ENCODE data around the gene CRYGN. TPM values are rescaled to one million over a fixed set of nuclear protein-coding genes. Genes with fewer than 3 reads are reported as not detected.

CRYGN gene
- total RNA-seq, 1 donor from 2014 or later: not detected

GRCh38 chr7:151380199-151381097, 59.5 kb downstream of the CRYGN start:
- DNase-seq (ENCODE audit: low read depth): no peak

DNA sequence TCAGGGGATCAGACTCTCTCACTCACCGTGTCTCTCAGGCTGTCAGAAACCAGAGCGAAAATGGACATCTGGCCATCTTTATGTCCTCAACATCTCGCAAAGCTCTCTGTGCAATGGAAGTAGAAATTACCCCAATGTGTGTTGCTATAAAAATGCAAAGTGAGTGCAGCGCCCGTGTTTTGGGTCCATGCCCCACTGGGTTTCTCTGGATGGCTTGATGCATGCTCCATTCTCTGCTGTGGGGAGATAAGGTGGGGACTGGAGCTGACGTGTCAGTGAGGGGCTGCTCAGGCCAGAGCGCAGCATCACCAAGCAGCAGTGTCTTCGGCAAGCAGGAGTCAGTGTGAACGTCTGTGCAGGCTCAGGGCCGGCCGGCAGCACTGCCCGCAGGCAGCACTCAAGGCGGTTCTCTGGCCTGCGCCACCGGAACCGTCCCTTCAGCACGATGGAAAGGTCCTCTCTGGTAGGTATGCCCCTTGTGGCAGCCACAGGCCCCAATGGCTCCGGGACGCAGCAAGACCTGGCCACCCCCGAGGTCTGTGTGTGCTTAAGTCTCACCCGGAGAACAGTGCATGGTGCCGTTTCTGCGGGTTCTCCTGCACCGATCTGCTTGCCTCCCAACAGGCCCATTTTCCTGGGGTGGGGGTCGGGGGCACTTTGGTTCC, 60.3 kb downstream of the CRYGN start:
- no peak for DNase-seq (ENCODE audit: low read depth)

- no peak for DNase-seq (ENCODE audit: low read depth)
Observed at GRCh38 chr7:151379193-151379520, 60.8 kb downstream of the CRYGN start.

Other genes with a start within 250 kb of the CRYGN start
- not detected in 2 replicates for gene H2BK1, start 229.7 kb downstream of the CRYGN start, total RNA-seq
- gene ABCF2, start 212.9 kb downstream of the CRYGN start, total RNA-seq: 80.6 and 82.7 TPM in 2 replicates
- 49.1 and 65.9 TPM in 2 replicates for gene CHPF2, start 207.7 kb downstream of the CRYGN start, total RNA-seq
- 3.8 and 15.0 TPM in 2 replicates for gene SMARCD3, start 191.4 kb downstream of the CRYGN start, total RNA-seq
- gene NUB1, start 98.3 kb downstream of the CRYGN start, total RNA-seq: 50.4 and 53.6 TPM in 2 replicates
- 1.5 TPM in 1 of 2 replicates, not detected in the other for gene WDR86, start 30.1 kb downstream of the CRYGN start, total RNA-seq
- gene RHEB, start 79.8 kb upstream of the CRYGN start, total RNA-seq: 84.8 and 115 TPM in 2 replicates

Data from renal cortical epithelial cell (primary cell).